Measurements from ENCODE around the gene LMTK2.

- TF ChIP-seq EZH2phosphoT487 (IDR thresholded peaks at IDR 0.05; ENCODE audit: insufficient read depth, low read depth) (no peak), EZH2 (IDR thresholded peaks at IDR 0.05; ENCODE audit: insufficient read depth, poor library complexity, severe bottlenecking) (no peak)
Measured at GRCh38 chr7:98115746-98116525, 9.3 kb downstream of the LMTK2 start.
